Keratinocyte (primary cell): ENCODE results near the gene MRGPRX2. TPM values are rescaled to one million over a fixed set of nuclear protein-coding genes. Genes with fewer than 3 reads are reported as not detected.

ENCODE experiments used
- DNase-seq: peaks from one replicate; pipeline ENCODE4 v3.0.0-alpha.2; 2011; ENCODE audit warnings: low read depth, missing footprints, low spot score
- FAIRE-seq: peaks from 2 replicates; lab custom pipeline; 2011; peaks lifted over from hg19 to GRCh38; lab: Jason Lieb, UNC
- H2AFZ ChIP-seq: 2 replicates; pipeline ENCODE4 v1.6.0; 2012; ENCODE audit warnings: low read length, control low read depth, inconsistent platforms; ENCODE audit not compliant: control insufficient read depth
- H3K27ac ChIP-seq: 2 replicates; pipeline ENCODE4 v1.5.1; 2011; ENCODE audit warnings: low read length; ENCODE audit not compliant: control insufficient read depth, insufficient read depth
- H3K27me3 ChIP-seq: 3 replicates; pipeline ENCODE4 v1.6.0; 2011; ENCODE audit warnings: low read length; ENCODE audit not compliant: control insufficient read depth, insufficient read depth; ENCODE audit errors: extremely low read depth
- H3K36me3 ChIP-seq, 2 experiments: 2 replicates in 1 of 2; 3 replicates in 1 of 2; pipeline ENCODE4 v1.5.1; 2011; ENCODE audit warnings: low read length in 2 of 2, mild to moderate bottlenecking in 1 of 2; ENCODE audit not compliant: control insufficient read depth in 2 of 2, insufficient read depth in 2 of 2; ENCODE audit errors: extremely low read depth in 1 of 2
- H3K4me1 ChIP-seq: 3 replicates; pipeline ENCODE4 v1.5.1; 2011; ENCODE audit warnings: low read length; ENCODE audit not compliant: control insufficient read depth, insufficient read depth; ENCODE audit errors: extremely low read depth
- H3K4me2 ChIP-seq: 3 replicates; pipeline ENCODE4 v1.6.0; 2011; ENCODE audit warnings: low read depth, low read length; ENCODE audit not compliant: control insufficient read depth, insufficient read depth; ENCODE audit errors: extremely low read depth
- H3K4me3 ChIP-seq, 3 experiments: fragments of 200-600 bp in 1 of 3; sonication (generic) in 1 of 3; 2 replicates in 2 of 3; 3 replicates in 1 of 3; pipeline ENCODE4 v1.5.1; 2011 to 2016; ENCODE audit warnings: low read length in 3 of 3, mild to moderate bottlenecking in 3 of 3, control low read depth in 2 of 3, inconsistent platforms in 1 of 3, low read depth in 1 of 3, mixed read lengths in 1 of 3, mixed run types in 1 of 3, moderate library complexity in 1 of 3; ENCODE audit not compliant: control insufficient read depth in 2 of 3, insufficient read depth in 2 of 3; ENCODE audit errors: extremely low read depth in 1 of 3
- H3K79me2 ChIP-seq: 2 replicates; pipeline ENCODE4 v1.6.0; 2012; ENCODE audit warnings: low read length; ENCODE audit not compliant: control insufficient read depth, insufficient read depth
- H3K9ac ChIP-seq: 3 replicates; pipeline ENCODE4 v1.6.0; 2011; ENCODE audit warnings: low read length; ENCODE audit not compliant: control insufficient read depth, insufficient read depth; ENCODE audit errors: extremely low read depth
- H3K9me1 ChIP-seq: 3 replicates; pipeline ENCODE4 v1.6.0; 2011; ENCODE audit warnings: low read length; ENCODE audit not compliant: control insufficient read depth, insufficient read depth; ENCODE audit errors: extremely low read depth
- H3K9me3 ChIP-seq: 2 replicates; pipeline ENCODE4 v1.5.1; 2012; ENCODE audit warnings: low read depth, low read length; ENCODE audit not compliant: control insufficient read depth
- H4K20me1 ChIP-seq: 3 replicates; pipeline ENCODE4 v1.6.0; 2011; ENCODE audit warnings: low read length; ENCODE audit not compliant: control insufficient read depth, insufficient read depth; ENCODE audit errors: extremely low read depth
- EZH2 ChIP-seq: IDR thresholded peaks from one replicate; pipeline ENCODE4 v1.6.1; 2012; ENCODE audit warnings: inconsistent platforms, mild to moderate bottlenecking, low read length, moderate library complexity
- dilution Hi-C: fragments of 300-500 bp; cut with MboI; formaldehyde crosslinking; loops from one replicate; pipeline ENCODE4 v1.7.0; 2020; ENCODE audit warnings: low sequenced_read_pairs; ENCODE audit not compliant: extremely low pct_ligation_motif_present
- polyA plus RNA-seq, 5 experiments: library from polyadenylated mRNA; depleted of rRNA in 3 of 5; stranded (reverse) in 3 of 5; stranded (forward) in 1 of 5; unstranded in 1 of 5; fragments of >200 nt; gene quantifications; 1 replicate in 1 of 5; 2 replicates in 3 of 5; 3 replicates in 1 of 5; pipeline versions ENCODE4 v1.2.1 to v1.2.3, GENCODE V29; 2011 to 2012; ENCODE audit warnings: missing spikeins in 2 of 5, low read depth in 1 of 5, low replicate concordance in 1 of 5
- TF ChIP-seq, protein P1 (sequence below), 3 experiments: IDR thresholded peaks in 1 of 3; conservative IDR thresholded peaks in 1 of 3; optimal IDR thresholded peaks in 1 of 3; 2 replicates in 2 of 3; 3 replicates in 1 of 3; pipeline versions ENCODE3 to v1.5.1; 2011; ENCODE audit warnings: low read length in 3 of 3, mild to moderate bottlenecking in 3 of 3, moderate library complexity in 2 of 3, control low read depth in 1 of 3, inconsistent platforms in 1 of 3; ENCODE audit not compliant: insufficient read depth in 2 of 3; ENCODE audit errors: extremely low read depth in 1 of 3

The MRGPRX2 gene
- polyA plus RNA-seq, 1 donor (not counting 4 experiments of a cell fraction or from before 2014, with no cell fraction given) = not detected

DNA sequence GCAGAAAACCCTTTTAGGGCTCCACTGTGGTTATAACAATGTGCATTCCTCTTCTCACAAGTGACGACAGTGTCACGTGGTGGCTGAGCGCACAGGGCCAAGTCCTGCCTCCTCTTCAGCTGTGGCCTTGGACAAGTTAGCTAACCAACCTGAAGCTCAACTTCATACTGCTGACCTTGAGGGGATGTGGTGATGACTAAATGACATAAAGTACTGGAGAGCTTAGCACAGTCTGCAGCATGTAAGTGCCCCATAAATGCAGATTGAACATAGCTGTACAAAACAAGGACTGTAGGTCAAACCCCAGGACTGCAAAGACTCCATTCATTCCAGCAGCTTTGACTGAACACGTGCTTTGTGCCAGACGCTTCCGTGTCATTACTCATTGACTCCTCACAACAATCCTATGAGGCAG is 20.1 kb upstream of the MRGPRX2 start:
- no peaks in the 10 kb centered on the region for H3K27me3 ChIP-seq
- no peak overlapping the region for H3K4me3 ChIP-seq
- H3K4me1 ChIP-seq = peaks cover 24% of the 10 kb centered on the region
- DNase-seq = peak; percentile 38
- dilution Hi-C loops = no loop called here
- TF ChIP-seq, protein P1, sequence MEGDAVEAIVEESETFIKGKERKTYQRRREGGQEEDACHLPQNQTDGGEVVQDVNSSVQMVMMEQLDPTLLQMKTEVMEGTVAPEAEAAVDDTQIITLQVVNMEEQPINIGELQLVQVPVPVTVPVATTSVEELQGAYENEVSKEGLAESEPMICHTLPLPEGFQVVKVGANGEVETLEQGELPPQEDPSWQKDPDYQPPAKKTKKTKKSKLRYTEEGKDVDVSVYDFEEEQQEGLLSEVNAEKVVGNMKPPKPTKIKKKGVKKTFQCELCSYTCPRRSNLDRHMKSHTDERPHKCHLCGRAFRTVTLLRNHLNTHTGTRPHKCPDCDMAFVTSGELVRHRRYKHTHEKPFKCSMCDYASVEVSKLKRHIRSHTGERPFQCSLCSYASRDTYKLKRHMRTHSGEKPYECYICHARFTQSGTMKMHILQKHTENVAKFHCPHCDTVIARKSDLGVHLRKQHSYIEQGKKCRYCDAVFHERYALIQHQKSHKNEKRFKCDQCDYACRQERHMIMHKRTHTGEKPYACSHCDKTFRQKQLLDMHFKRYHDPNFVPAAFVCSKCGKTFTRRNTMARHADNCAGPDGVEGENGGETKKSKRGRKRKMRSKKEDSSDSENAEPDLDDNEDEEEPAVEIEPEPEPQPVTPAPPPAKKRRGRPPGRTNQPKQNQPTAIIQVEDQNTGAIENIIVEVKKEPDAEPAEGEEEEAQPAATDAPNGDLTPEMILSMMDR (optimal IDR thresholded peaks at IDR 0.05 in 1 of 3, IDR thresholded peaks at IDR 0.05 in 1 of 3, conservative IDR thresholded peaks at IDR 0.05 in 1 of 3; ENCODE audit: extremely low read depth in 1 of 3, insufficient read depth in 2 of 3, low read length in 3 of 3) = no peak
- no peak for TF ChIP-seq EZH2
- H3K9ac ChIP-seq = no peak overlapping the region
- H4K20me1 ChIP-seq = no peaks in the 10 kb centered on the region
- no peak overlapping the region for H2AFZ ChIP-seq
- no peaks in the 10 kb centered on the region for H3K36me3 ChIP-seq
- H3K9me3 ChIP-seq = no peaks in the 10 kb centered on the region
- FAIRE-seq = peak; percentile 71
- no peaks in the 10 kb centered on the region for H3K9me1 ChIP-seq
- no peaks in the 10 kb centered on the region for H3K79me2 ChIP-seq
- H3K27ac ChIP-seq = peak overlapping the region; percentile 80
- peak overlapping the region; percentile 70 for H3K4me2 ChIP-seq

GRCh38 chr11:19079643-19080440 is 19.3 kb upstream of the MRGPRX2 start:
- no peaks in the 10 kb centered on the region for H3K9me1 ChIP-seq
- no peaks in the 10 kb centered on the region for H3K27me3 ChIP-seq
- H3K4me3 ChIP-seq = no peak overlapping the region
- DNase-seq (peak; percentile 41), FAIRE-seq (peak; percentile 89)
- peak overlapping the region; percentile 80 for H3K27ac ChIP-seq
- H3K4me1 ChIP-seq = peaks cover 24% of the 10 kb centered on the region
- peak overlapping the region; percentile 14 for H2AFZ ChIP-seq
- H3K79me2 ChIP-seq = no peaks in the 10 kb centered on the region
- H3K4me2 ChIP-seq = peak overlapping the region; percentile 70
- H3K9ac ChIP-seq = peak overlapping the region; percentile 42
- dilution Hi-C loops = no loop called here
- no peaks in the 10 kb centered on the region for H3K36me3 ChIP-seq
- no peaks in the 10 kb centered on the region for H4K20me1 ChIP-seq
- TF ChIP-seq, protein P1 (optimal IDR thresholded peaks at IDR 0.05 in 1 of 3, IDR thresholded peaks at IDR 0.05 in 1 of 3, conservative IDR thresholded peaks at IDR 0.05 in 1 of 3; ENCODE audit: extremely low read depth in 1 of 3, insufficient read depth in 2 of 3, low read length in 3 of 3) = no peak
- no peaks in the 10 kb centered on the region for H3K9me3 ChIP-seq
